ENCODE measurements around the gene SEC63.
A peak's percentile ranks its signal among the peaks of the same experiment; 100 is the strongest.
"Not testable (repeated sequence)": the region's sequence is repeated elsewhere in the genome, so short reads cannot be mapped to it uniquely, and the experiment has no call there.

SEC63 gene

DNA sequence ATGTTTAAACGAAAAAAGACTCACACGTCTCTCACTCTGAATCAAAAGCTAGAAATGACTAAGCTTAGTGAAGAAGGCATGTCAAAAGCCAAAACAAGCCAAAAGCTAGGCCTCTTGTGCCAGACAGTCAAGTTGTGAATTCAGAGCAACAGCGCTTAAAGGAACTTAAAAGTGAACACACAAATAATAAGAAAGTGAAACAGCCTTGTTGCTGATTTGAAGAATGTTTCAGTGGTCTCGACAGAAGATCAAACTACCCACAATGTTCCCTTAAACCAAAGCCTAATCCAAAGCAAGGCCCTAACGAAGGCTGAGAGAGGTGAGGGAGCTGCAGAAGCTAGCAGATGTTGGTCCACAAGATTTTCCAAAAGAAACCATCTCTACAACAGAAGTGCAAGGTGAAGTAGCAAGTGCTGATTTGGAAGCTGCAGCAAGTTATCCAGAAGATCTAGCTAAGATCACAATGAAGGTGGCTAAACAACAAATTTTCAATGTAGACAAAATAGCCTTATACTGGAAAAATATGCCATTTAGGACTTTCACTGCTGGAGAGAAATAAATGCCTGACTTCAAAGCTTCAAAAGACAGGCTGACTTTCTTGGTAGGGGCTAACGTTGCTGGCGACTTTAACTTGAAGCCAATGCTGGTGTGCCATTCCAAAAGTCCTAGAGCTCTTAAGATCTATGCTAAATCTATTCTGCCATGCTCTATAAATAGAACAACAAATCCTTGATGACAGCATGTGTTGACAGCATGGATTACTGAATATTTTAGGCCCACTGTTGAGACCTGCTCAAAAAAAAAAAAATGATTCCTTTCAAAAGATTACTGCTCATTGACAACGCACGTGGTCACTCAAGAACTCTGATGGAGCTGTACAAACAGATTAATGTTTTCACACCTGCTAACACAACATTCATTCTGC, 40.3 kb downstream of the SEC63 start:
- TF ChIP-seq CTCF (IDR thresholded peaks at IDR 0.05; ENCODE audit: low read depth, low read length) = no peak
- Histone ChIP-seq H3K4me1 (no peaks in the 10 kb centered on the region), H3K9me3 (peaks cover 10% of the 10 kb centered on the region), H3K27me3 (no peaks in the 10 kb centered on the region), H3K36me3 (peaks cover 53% of the 10 kb centered on the region), H3K4me3 (ENCODE audit: low read depth, low read length) (no peak overlapping the region)
- DNase-seq = peak; percentile 10

GRCh38 chr6:107916961-107917360, 41.0 kb downstream of the SEC63 start:
- not testable (repeated sequence) for H3K4me1 ChIP-seq; H3K4me3 ChIP-seq (ENCODE audit: low read depth, low read length); H3K27me3 ChIP-seq; DNase-seq
- peaks cover 60% of the 10 kb centered on the region for H3K36me3 ChIP-seq
- peaks cover 10% of the 10 kb centered on the region for H3K9me3 ChIP-seq

DNA sequence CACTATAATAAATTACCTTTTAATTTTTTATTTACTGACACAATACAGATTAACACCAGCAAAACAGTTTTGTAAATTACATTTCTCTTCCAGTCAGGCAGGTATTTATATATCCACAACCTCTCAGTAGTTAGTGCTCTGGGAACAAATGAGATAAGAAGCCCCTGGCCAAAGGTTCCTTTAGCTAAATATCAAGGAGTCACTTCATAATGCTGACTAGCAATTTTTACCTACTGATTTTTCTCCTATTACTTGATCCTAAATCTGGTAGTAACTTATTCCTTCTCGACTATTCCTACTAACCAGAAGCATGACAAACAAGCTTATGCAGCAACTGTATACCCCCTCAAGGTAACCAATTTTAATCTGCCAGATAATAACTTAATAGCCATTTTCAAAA, 46.3 kb downstream of the SEC63 start:
- Histone ChIP-seq H3K4me1 (no peaks in the 10 kb centered on the region), H3K36me3 (peaks cover 67% of the 10 kb centered on the region), H3K4me3 (ENCODE audit: low read depth, low read length) (no peak overlapping the region), H3K9me3 (no peaks in the 10 kb centered on the region), H3K27me3 (no peaks in the 10 kb centered on the region)
- DNase-seq = no peak
- TF ChIP-seq CTCF (IDR thresholded peaks at IDR 0.05; ENCODE audit: low read depth, low read length) = no peak

DNA sequence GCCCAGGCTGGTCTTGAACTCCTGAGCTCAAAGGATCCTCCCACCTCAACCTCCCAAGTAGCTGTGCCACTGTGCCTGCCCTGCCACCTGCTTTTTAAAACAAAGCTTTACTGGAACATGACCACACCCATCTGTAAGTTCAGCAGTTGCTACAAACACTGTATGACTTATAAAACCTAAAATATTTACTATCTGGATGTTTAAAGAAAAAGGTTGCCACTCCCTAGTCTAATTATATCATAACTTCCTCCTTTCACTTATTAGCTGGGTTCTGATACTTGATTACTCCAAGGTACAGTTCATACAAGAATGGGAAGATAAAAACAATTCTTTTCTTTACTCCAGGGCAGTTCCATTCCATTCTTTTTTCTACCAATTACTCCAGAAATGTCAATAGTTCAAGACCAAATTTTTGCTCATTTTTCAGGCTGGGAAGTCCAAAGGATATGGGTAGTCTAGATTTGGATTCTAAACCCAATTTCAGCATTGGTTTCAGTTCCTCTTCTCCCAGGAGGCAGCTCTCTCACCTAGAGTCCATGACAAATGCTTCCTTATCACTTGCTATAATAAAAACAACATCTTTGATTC, 63.1 kb downstream of the SEC63 start:
- Histone ChIP-seq H3K36me3 (peaks cover 64% of the 10 kb centered on the region), H3K4me3 (ENCODE audit: low read depth, low read length) (no peak overlapping the region), H3K9me3 (no peaks in the 10 kb centered on the region)

GRCh38 chr6:107890431-107890830, 67.6 kb downstream of the SEC63 start:
- not testable (repeated sequence) for H3K4me3 ChIP-seq (ENCODE audit: low read depth, low read length); DNase-seq; H3K9me3 ChIP-seq; H3K4me1 ChIP-seq; H3K27me3 ChIP-seq
- H3K36me3 ChIP-seq = peaks cover 47% of the 10 kb centered on the region

More for the DNA sequence above, 63.1 kb downstream of the SEC63 start:
- no peaks in the 10 kb centered on the region for H3K27me3 ChIP-seq
- H3K4me1 ChIP-seq = no peaks in the 10 kb centered on the region
- no peak for DNase-seq
- TF ChIP-seq CTCF (IDR thresholded peaks at IDR 0.05; ENCODE audit: low read depth, low read length) = no peak

DNA sequence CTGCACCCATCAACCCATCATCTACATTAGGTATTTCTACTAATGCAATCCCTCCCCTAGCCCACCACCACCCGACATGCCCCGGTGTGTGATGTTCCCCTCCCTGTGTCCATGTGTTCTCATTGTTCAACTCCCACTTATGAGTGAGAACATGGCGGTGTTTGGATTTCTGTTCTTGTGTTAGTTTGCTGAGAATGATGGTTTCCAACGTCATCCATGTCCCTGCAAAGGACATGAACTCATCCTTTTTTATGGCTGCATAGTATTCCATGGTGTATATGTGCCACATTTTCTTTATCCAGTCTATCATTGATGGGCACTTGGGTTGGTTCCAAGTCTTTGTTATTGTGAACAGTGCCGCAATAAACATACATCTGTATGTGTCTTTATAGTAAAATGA, 72.1 kb downstream of the SEC63 start:
- not testable (repeated sequence) for H3K9me3 ChIP-seq; H3K4me1 ChIP-seq; H3K27me3 ChIP-seq; DNase-seq; H3K4me3 ChIP-seq (ENCODE audit: low read depth, low read length)
- peaks cover 12% of the 10 kb centered on the region for H3K36me3 ChIP-seq

- Histone ChIP-seq H3K4me1 (no peaks in the 10 kb centered on the region), H3K9me3 (no peaks in the 10 kb centered on the region), H3K27me3 (no peaks in the 10 kb centered on the region), H3K36me3 (peaks cover 35% of the 10 kb centered on the region), H3K4me3 (ENCODE audit: low read depth, low read length) (no peak overlapping the region)
- TF ChIP-seq CTCF (IDR thresholded peaks at IDR 0.05; ENCODE audit: low read depth, low read length) = no peak
- no peak for DNase-seq
Observed at GRCh38 chr6:107879941-107880340, 78.1 kb downstream of the SEC63 start.

Measured in BE2C (cell line).